ENCODE measurements around the gene OPN3.

- TF ChIP-seq, protein P1, sequence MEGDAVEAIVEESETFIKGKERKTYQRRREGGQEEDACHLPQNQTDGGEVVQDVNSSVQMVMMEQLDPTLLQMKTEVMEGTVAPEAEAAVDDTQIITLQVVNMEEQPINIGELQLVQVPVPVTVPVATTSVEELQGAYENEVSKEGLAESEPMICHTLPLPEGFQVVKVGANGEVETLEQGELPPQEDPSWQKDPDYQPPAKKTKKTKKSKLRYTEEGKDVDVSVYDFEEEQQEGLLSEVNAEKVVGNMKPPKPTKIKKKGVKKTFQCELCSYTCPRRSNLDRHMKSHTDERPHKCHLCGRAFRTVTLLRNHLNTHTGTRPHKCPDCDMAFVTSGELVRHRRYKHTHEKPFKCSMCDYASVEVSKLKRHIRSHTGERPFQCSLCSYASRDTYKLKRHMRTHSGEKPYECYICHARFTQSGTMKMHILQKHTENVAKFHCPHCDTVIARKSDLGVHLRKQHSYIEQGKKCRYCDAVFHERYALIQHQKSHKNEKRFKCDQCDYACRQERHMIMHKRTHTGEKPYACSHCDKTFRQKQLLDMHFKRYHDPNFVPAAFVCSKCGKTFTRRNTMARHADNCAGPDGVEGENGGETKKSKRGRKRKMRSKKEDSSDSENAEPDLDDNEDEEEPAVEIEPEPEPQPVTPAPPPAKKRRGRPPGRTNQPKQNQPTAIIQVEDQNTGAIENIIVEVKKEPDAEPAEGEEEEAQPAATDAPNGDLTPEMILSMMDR (conservative IDR thresholded peaks at IDR 0.05; ENCODE audit: low read length) = no peak
- TF ChIP-seq EZH2phosphoT487 (IDR thresholded peaks at IDR 0.05; ENCODE audit: borderline replicate concordance, low read depth, low read length) = no peak
These were observed 9.3 kb downstream of the OPN3 start for GRCh38 chr1:241630899-241631298.
